Pulmonary artery endothelial cell (primary cell): ENCODE measurements around the gene CEP192. TPM values are rescaled to one million over a fixed set of nuclear protein-coding genes. Genes with fewer than 3 reads are reported as not detected.
"Not testable (repeated sequence)": the region's sequence is repeated elsewhere in the genome, so short reads cannot be mapped to it uniquely, and the experiment has no call there.

Experiments
- DNase-seq: peaks from one replicate; pipeline ENCODE4 v3.0.0-alpha.2; 2011; ENCODE audit warnings: low read depth, low spot score
- total RNA-seq: library from RNA; depleted of rRNA; stranded (reverse); fragments of >200 nt; gene quantifications from 2 replicates; pipeline ENCODE4 v1.2.3, GENCODE V29; 2014

The CEP192 gene
- total RNA-seq: 25.8 and 29.6 TPM in 2 replicates

GRCh38 chr18:12990967-12991820 is at the start of gene CEP192:
Gene CEP192, plus strand, starts transcription at chr18:12991362. Its CDS starts 8,063 bp downstream, at chr18:12999425.
- DNase-seq: peak; percentile 94

DNA sequence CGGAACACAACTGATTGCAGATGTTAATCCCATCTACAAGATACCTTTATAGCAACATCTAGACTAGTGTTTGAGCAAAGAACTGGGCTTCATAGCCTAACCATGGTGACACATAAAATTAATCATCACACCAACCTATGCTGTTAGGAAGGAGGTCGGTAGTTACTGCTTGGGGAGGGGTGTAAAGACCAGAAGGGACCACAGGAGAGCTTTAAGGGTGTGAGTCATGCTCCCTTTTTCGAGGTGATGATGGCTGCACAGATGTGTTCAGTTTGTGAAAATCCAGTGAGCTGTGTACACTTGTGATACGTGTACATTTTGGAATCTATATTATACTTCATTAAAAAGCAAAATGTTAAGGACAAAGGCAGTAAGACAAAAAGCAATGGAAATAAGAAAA is 47.9 kb upstream of the CEP192 start:
- no peak for DNase-seq

- DNase-seq: no peak
Observed at GRCh38 chr18:12944709-12945108, 46.5 kb upstream of the CEP192 start.

- DNase-seq: no peak
Observed at GRCh38 chr18:12946549-12947284, 44.4 kb upstream of the CEP192 start.

DNA sequence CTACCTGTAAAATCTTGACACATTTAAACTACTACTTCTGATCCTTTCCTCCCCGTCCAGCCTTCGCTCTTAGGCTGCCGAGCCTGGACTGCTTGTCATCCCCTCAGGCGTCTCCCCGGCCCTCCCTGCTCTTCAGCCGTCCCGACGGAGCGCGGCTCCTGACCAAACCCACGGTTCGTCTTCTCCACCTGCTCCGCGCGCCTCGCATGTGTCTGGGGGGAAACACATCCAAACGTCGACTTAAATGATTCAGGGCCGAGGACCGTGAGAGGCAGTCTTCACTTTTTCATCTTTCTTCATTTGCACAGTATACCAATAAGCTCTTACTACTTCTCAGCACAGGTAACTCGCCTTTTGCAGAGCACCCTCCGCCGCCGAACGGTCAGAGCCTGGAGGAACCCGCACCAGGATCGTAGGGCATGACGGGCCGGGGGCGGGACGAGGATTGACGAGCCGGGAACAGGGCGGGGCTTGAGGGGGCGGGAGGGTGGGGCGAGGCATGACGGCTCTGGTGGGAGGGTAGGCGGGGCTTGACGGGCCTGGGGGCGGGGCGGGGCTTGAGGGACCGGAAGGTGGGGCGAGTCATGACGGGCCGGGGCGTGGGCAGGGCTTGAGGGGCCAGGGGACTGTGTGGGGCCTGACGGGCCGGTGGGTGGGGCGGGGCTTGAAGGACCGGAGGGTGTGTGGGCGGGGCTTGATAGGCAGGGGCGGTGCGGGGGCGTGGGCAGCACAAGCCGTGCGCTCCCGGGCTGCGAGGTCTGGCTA is 43.7 kb upstream of the CEP192 start, which contains the start of gene SEH1L:
Gene SEH1L (plus strand): TSS at position 727 of the 765 bp plus-strand sequence. CDS start 111 bp downstream, outside the sequence.
- DNase-seq: peak; percentile 94

GRCh38 chr18:12948050-12948804 is 42.9 kb upstream of the CEP192 start:
- DNase-seq: peak; percentile 77

GRCh38 chr18:12958478-12958877 is 32.7 kb upstream of the CEP192 start:
- DNase-seq: no peak

- DNase-seq: no peak
Observed at GRCh38 chr18:12960395-12960794, 30.8 kb upstream of the CEP192 start.

GRCh38 chr18:12960853-12961397 is 30.2 kb upstream of the CEP192 start:
- DNase-seq: no peak

DNA sequence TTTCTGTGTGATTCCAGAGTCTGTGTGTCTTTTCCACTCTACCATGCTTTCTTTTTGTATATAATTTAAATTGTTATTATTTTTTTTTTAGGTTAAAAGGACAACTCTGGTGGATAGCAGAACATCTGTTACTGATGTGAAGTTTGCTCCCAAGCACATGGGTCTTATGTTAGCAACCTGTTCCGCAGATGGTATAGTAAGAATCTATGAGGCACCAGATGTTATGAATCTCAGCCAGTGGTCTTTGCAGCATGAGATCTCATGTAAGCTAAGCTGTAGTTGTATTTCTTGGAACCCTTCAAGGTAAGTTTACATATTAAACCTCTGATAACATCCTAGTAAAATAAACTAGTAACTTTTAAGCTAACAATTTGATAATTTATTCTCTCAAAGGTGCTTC is 28.1 kb upstream of the CEP192 start:
- DNase-seq: no peak

DNA sequence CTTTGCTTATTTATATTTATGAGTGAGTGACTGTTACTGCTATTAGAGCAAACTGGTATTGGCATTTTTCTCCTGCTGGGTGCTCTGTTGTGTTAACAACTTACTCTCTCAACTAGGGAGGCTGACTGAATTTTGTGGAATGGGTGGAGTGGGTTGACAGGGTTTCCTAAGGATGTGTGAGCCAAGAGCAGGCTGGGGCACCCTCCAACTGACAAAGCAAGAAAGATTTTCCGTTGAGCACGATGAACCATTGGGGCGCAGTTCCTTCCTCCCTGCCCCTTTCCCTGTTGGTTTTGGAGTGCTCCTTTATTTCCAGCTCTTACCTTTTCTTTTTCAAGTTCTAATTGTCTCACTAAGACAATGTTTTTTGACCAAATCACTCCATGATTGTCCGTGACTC is 23.0 kb upstream of the CEP192 start:
- DNase-seq: no peak

DNA sequence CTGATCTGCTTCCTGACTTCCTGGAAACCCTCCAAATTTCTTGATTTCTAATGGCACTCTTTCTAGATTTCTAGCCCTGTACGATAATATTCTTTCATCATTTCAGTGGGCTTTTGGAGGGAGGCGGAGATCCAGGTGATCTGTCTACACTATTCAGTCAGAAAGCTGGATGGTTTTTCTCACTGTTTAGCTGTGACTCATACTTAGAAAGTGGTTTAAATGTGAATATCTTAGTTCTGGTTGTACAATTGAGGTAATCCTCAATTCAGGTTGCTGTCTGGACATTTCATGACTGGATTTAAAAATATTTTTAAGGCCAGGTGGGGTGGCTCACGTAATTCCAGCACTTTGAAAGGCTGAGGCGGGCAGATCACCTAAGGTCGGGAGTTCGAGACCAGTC is 22.5 kb upstream of the CEP192 start:
- no peak for DNase-seq

GRCh38 chr18:12973562-12974213 is 17.5 kb upstream of the CEP192 start:
- DNase-seq: no peak

DNA sequence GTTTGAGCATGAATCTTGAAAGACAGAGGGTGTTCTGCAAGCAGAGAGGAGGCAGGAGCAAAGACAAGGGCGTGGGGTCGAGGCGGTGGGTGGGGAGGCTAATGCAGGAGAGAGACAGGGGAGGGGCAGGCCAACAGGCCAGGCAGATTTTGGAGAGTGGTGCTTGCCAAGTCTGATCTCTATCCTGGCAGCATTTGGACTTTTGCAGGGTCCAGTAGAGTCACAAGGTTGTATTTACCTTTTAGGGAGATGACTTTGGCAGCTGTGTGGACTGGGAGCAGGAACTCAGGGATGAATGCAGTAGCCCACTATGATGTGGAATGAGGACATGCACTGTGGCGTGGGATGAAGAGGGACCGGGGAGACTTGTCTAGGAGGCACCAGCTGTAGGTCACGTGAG is 15.7 kb upstream of the CEP192 start:
- no peak for DNase-seq

- no peak for DNase-seq
Observed at GRCh38 chr18:12976305-12976704, 14.9 kb upstream of the CEP192 start.

DNA sequence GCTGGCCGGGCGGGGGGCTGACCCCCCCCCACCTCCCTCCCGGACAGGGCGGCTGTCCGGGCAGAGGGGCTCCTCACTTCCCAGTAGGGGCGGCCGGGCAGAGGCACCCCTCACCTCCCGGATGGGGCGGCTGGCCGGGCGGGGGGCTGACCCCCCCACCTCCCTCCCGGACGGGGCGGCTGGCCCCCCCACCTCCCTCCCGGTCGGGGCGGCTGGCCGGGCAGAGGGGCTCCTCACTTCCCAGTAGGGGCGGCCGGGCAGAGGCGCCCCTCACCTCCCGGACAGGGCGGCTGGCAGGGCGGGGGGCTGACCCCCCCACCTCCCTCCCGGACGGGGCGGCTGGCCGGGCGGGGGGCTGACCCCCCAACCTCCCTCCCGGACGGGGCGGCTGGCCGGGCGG is 11.1 kb upstream of the CEP192 start:
- DNase-seq: not testable (repeated sequence)

DNA sequence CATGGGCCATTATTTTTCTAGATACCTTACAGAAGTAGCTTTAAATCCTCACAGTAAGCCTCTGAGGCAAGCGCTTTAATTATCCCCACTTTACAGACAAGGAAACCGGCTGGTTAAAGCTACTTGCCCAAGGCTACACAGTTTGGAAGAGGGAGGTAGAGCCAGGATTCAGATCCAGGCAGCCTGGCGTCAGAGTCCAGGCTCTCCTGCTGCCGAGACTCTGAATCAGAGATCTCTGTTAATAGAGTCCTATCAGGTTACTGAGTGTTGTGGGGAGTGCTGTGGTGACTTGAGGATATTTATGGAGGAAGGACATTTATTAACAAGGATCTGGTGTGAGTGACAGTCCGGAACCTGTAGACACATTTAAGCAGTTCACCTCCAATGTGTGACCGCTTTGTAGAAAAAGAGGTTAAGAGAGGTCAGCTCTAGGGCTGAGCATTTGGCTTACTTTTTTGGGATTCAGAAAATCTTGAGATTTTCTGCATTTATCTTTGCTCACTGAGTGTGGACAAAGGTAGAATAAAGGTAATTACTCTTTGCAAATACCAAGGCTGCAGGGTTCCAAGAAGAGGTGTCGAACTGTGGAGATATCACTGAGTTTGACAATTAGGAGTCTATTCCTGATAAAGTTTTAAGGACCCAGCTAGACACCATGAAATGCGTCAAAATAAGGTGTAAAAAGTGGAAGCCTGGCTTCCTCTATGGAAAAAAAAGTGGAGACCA is 1.6 kb upstream of the CEP192 start:
- DNase-seq: no peak

GRCh38 chr18:12990123-12990475 is 1.1 kb upstream of the CEP192 start:
- DNase-seq: no peak

- no peak for DNase-seq
Observed at GRCh38 chr18:12990641-12990966, 558 bp upstream of the CEP192 start.

GRCh38 chr18:12991821-12992179 is 638 bp downstream of the CEP192 start:
- no peak for DNase-seq
